ENCODE measurements around the gene ADGRG4. TPM values are rescaled to one million over a fixed set of nuclear protein-coding genes. Genes with fewer than 3 reads are reported as not detected.

Gene ADGRG4
- total and polyA plus RNA-seq, 2 of the 8 experiments (the other 6 are each of a cell fraction or from before 2014, with no cell fraction given) = not detected

DNA sequence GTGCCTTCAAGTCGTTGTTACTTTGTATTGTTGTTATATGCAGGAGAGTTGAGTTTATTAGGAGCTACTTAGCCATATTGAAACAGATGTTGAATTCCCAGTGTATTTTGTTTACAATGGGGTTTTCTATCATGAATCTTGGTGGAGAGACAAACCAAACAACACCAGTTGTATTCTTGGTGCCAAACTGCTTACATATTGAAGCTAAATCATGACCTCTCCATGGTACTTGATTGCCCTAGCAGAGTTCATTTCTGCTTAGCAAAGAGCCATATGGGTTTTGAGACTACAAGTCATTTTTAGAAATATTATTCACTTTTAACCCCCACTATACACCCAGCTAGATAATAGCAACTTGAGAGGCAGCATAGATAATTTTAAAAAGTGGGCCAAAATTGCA lies 85.4 kb downstream of the ADGRG4 start:
- POLR2A ChIA-PET (ENCODE audit: partially characterized antibody) = interaction anchor here (0.5 kb wide), 1 partner anchor 142 kb away, joined by 3 read pairs; no protein-coding TSS in a partner anchor
- no peak overlapping the region for H2AFZ ChIP-seq (ENCODE audit: low read length)
- no peak overlapping the region for H3K4me3 ChIP-seq (ENCODE audit: extremely low read depth in 1 of 4, insufficient read depth in 2 of 4, low read depth in 3 of 4, low read length in 4 of 4)

More for the DNA sequence above, 85.4 kb downstream of the ADGRG4 start:
- WGBS, 2 experiments (ENCODE audit: extremely low coverage in 1 of 2, insufficient coverage in 1 of 2, insufficient read length in 1 of 2, insufficient replicate concordance in 2 of 2, low coverage in 1 of 2, low lambda C conversion rate in 2 of 2, missing lambda C conversion rate in 1 of 2) = 70% methylated on average over 1 of the region's 1 CpG; no CpG with 5 or more reads in 1 of the 2 experiments
- Histone ChIP-seq H3K18ac (ENCODE audit: extremely low read depth, low read length) (no peak overlapping the region), H3K23me2 (ENCODE audit: low read depth, low read length) (no peaks in the 10 kb centered on the region), H3K14ac (ENCODE audit: insufficient read length) (no peak overlapping the region), H3K9ac (replicated peaks in 1 of 4; ENCODE audit: extremely low read depth in 1 of 4, low read depth in 3 of 4, low read length in 3 of 4) (no peak overlapping the region), H4K91ac (replicated peaks; ENCODE audit: insufficient read length, low read length) (no peak overlapping the region), H2BK120ac (replicated peaks; ENCODE audit: low read depth, low read length) (no peak overlapping the region), H2BK20ac (ENCODE audit: low read length) (no peak overlapping the region), H3K79me1 (ENCODE audit: low read depth, low read length) (no peaks in the 10 kb centered on the region), H3K9me3 (ENCODE audit: insufficient read depth in 2 of 2, low read depth in 1 of 2, low read length in 1 of 2) (no peaks in the 10 kb centered on the region), H3K4me1 (replicated peaks in 1 of 4; ENCODE audit: control insufficient read depth in 3 of 4, insufficient read depth in 4 of 4, low read length in 3 of 4) (no peaks in the 10 kb centered on the region), H3K4me2 (ENCODE audit: insufficient read depth in 1 of 2, low read depth in 2 of 2, low read length in 2 of 2) (no peak overlapping the region), H3K27me3 (replicated peaks in 1 of 4; ENCODE audit: control insufficient read depth in 3 of 4, extremely low read depth in 1 of 4, insufficient read depth in 3 of 4, low read length in 3 of 4) (no peaks in the 10 kb centered on the region), H3K23ac (ENCODE audit: insufficient read length) (no peak overlapping the region), H3K36me3 (ENCODE audit: control insufficient read depth in 2 of 4, insufficient read depth in 4 of 4, low read length in 3 of 4) (no peaks in the 10 kb centered on the region), H4K5ac (ENCODE audit: insufficient read length, low read depth, low read length) (no peak overlapping the region), H2BK15ac (ENCODE audit: low read length) (no peak overlapping the region), H4K8ac (ENCODE audit: extremely low read depth, insufficient read depth, low read length) (no peak overlapping the region), H3K79me2 (ENCODE audit: control insufficient read depth in 1 of 2, insufficient read depth in 2 of 2, low read length in 2 of 2) (no peaks in the 10 kb centered on the region), H4K20me1 (replicated peaks in 1 of 2; ENCODE audit: control insufficient read depth in 1 of 2, insufficient read depth in 2 of 2, low read length in 2 of 2) (no peaks in the 10 kb centered on the region), H2BK5ac (ENCODE audit: low read depth, low read length) (no peak overlapping the region), H3K27ac (ENCODE audit: low read depth, low read length) (no peak overlapping the region), H3K4ac (replicated peaks; ENCODE audit: insufficient read length, low read depth, low read length) (no peak overlapping the region), H2AK5ac (ENCODE audit: low read depth, low read length) (no peak overlapping the region), H3K56ac (replicated peaks; ENCODE audit: insufficient read length, low read depth, low read length) (no peak overlapping the region), H2BK12ac (ENCODE audit: low read depth, low read length) (no peak overlapping the region)
- FAIRE-seq (no peak), DNase-seq (ENCODE audit: low read depth in 1 of 2, low spot score in 2 of 2) (no peak)
- TF ChIP-seq, protein P1, sequence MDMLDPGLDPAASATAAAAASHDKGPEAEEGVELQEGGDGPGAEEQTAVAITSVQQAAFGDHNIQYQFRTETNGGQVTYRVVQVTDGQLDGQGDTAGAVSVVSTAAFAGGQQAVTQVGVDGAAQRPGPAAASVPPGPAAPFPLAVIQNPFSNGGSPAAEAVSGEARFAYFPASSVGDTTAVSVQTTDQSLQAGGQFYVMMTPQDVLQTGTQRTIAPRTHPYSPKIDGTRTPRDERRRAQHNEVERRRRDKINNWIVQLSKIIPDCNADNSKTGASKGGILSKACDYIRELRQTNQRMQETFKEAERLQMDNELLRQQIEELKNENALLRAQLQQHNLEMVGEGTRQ (IDR thresholded peaks at IDR 0.05; ENCODE audit: low read length) = no peak
- TF ChIP-seq TCF12 (IDR thresholded peaks at IDR 0.05; ENCODE audit: low read depth, low read length) (no peak), CBX5 (IDR thresholded peaks at IDR 0.05; ENCODE audit: low read depth, low read length) (no peak), CEBPB (IDR thresholded peaks at IDR 0.05; ENCODE audit: low read depth, low read length) (no peak)
- CTCF ChIA-PET (ENCODE audit: partially characterized antibody) = no interaction called here
